IPS-15b (cell line): ENCODE results near the gene MMP24.

ENCODE experiments used
- H3K27me3 ChIP-seq: one replicate; pipeline ENCODE4 v1.6.1; 2013; ENCODE audit warnings: low read length; ENCODE audit not compliant: control insufficient read depth, insufficient read depth
- H3K36me3 ChIP-seq: one replicate; pipeline ENCODE4 v1.6.1; 2013; ENCODE audit warnings: low read length; ENCODE audit not compliant: control insufficient read depth, insufficient read depth
- H3K4me1 ChIP-seq: one replicate; pipeline ENCODE4 v1.6.1; 2013; ENCODE audit warnings: mild to moderate bottlenecking, low read length; ENCODE audit not compliant: control insufficient read depth, insufficient read depth
- H3K4me3 ChIP-seq: one replicate; pipeline ENCODE4 v1.5.1; 2013; ENCODE audit warnings: low read depth, low read length
- H3K9ac ChIP-seq: one replicate; pipeline ENCODE4 v1.6.1; 2013; ENCODE audit warnings: low read depth, mild to moderate bottlenecking, low read length
- H3K9me3 ChIP-seq: one replicate; pipeline ENCODE4 v1.6.1; 2013; ENCODE audit warnings: mild to moderate bottlenecking, low read length; ENCODE audit not compliant: control insufficient read depth, insufficient read depth

The MMP24 gene

DNA sequence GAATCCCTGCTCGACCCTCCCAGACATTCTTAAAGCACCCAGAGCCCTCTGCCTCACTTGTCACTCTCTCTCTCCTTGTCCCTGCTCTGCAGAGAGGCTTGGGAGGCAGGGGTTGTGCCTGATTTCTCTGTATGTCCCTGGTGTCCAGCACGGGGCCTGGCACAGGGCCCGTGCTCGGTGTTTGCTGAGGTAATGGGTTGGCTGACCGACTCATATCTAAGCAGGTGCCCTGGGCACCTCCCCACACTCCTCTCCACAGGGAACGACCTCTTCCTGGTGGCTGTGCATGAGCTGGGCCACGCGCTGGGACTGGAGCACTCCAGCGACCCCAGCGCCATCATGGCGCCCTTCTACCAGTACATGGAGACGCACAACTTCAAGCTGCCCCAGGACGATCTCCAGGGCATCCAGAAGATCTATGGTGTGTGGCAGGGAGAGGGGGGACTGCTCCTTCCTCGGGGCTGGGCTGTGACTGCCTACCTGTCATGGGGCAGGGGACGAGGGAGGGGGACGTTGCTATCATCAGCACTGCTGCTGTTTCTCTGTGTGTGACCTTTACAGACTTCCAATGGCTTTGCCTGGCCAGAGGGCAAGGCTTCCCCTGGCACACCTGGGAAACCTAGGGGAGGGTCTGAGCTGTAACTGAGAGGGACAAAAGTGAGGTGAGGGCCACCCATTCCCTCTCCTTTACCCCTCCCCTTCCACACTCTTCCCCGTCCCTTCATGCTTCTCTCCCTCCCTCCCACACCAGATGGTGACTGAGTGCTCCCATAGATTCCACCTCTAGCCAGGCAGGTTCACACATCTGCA lies 37.2 kb downstream of the MMP24 start:
- Histone ChIP-seq H3K4me3 (peak overlapping the region; percentile 0), H3K9ac (peak overlapping the region; percentile 51), H3K9me3 (no peaks in the 10 kb centered on the region), H3K4me1 (peaks cover 24% of the 10 kb centered on the region), H3K36me3 (peaks cover 12% of the 10 kb centered on the region), H3K27me3 (no peaks in the 10 kb centered on the region)

DNA sequence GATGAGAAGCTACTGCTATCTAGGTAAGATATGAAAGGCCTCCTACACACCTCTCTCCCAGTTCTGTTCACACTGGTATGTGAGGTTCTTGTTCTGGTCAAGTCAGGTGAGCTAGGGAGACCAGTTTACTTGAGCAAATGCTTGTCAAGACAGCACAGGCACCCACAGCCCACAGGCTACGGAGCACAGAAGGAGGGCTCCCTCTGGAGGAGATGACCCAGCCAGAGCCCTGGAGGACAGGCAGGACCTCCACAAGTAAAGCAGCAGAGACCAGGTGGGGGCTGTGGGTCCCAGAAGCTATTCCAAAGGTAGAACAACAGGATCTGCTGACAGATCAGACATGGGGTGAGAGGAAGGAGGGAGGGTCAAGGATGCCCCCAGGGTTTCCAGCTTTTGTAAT lies 38.3 kb downstream of the MMP24 start:
- peaks cover 16% of the 10 kb centered on the region for H3K4me1 ChIP-seq
- no peak overlapping the region for H3K4me3 ChIP-seq
- no peak overlapping the region for H3K9ac ChIP-seq
- H3K36me3 ChIP-seq = peaks cover 16% of the 10 kb centered on the region
- H3K27me3 ChIP-seq = no peaks in the 10 kb centered on the region
- no peaks in the 10 kb centered on the region for H3K9me3 ChIP-seq

DNA sequence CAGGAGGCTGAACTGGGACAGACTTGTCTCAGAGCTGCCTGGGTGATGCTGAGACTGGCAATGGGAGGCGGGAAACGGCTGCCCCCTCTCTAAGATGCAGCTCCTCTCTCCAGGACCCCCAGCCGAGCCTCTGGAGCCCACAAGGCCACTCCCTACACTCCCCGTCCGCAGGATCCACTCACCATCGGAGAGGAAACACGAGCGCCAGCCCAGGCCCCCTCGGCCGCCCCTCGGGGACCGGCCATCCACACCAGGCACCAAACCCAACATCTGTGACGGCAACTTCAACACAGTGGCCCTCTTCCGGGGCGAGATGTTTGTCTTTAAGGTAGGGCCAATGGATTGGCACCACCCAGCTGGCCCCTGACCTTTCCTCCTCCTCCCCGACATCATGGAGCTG lies 40.6 kb downstream of the MMP24 start:
- H3K9me3 ChIP-seq = no peaks in the 10 kb centered on the region
- H3K9ac ChIP-seq = no peak overlapping the region
- peaks cover 24% of the 10 kb centered on the region for H3K36me3 ChIP-seq
- H3K27me3 ChIP-seq = no peaks in the 10 kb centered on the region
- H3K4me3 ChIP-seq = no peak overlapping the region
- peaks cover 10% of the 10 kb centered on the region for H3K4me1 ChIP-seq

DNA sequence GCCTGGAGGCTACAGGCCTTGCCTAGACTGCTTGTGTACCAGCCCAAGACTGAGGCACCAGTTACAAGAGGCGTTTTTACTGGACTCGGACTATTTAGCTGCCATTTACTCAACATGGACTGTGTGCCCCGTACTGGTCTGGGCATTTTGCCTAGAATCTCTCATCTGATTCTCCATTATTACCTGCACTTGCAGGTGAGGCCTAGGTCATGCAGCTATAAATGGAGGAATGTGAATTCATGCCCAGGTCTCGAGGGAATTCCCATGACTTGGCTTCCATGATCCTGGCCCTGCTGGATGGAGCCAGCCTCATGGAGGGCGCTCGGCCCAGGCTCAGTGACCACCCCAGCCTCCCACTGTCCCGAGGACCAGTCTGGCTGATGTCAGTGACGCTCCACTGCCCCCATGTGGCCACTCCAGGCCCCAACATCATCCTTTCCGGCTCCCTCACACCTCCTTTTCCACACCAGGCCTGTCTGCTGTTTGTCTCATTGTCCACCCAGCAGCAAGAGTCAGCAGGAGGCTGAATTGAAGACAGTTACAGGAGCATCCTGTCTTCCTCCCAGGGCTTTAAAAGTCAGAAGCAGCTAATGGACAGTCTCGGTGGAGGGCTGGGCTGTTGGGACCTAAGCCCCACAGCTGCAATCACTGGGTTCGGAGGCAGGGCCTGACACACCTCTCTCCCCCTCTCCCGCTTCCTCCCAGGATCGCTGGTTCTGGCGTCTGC lies 42.7 kb downstream of the MMP24 start:
- H3K27me3 ChIP-seq = no peaks in the 10 kb centered on the region
- H3K9me3 ChIP-seq = no peaks in the 10 kb centered on the region
- peaks cover 1% of the 10 kb centered on the region for H3K4me1 ChIP-seq
- H3K9ac ChIP-seq = peak overlapping the region; percentile 32
- H3K4me3 ChIP-seq = no peak overlapping the region
- peaks cover 28% of the 10 kb centered on the region for H3K36me3 ChIP-seq

DNA sequence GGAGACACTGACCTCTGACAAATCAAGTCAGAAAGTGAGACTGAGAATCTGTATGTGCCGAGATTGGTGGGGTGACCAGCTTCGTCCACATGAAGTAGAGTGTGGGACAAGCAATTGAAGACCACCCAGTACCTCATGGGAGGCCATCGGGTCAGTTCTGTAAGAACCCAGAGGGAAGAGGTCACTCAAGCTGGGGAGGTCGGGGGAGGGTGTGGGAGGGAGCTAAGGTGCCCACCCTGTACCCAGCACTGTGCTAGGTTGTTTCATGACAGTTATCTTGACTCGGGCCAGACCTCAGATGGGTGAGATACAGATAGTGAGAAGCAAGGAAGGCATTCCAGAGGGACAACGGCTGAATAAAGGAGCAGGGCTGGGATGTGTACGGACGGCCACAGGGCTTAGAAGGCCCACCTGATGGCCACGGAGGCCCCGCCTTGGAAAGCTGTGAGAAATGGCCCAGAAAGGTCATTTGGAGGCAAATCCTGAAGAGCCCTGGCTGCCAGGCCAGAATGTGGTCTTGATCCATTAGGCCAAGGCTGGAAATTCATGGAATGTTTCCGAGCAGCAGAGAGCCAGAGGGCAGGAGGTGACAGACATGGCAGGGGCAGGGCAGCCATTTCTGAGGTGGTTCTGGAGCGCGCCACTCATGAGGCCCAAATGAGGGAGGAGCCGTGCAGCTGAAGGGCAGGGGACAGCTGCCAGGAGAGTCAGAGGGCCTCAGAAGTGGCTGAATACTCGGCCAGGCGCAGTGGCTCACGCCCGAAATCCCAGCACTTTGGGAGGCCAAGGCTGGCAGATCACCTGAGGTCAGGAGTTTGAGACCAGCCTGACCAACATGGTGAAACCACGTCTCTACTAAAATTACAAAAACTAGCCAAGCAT lies 43.8 kb downstream of the MMP24 start:
- H3K9me3 ChIP-seq = no peaks in the 10 kb centered on the region
- peaks cover 32% of the 10 kb centered on the region for H3K36me3 ChIP-seq
- H3K4me3 ChIP-seq = no peak overlapping the region
- H3K9ac ChIP-seq = no peak overlapping the region
- no peaks in the 10 kb centered on the region for H3K27me3 ChIP-seq
- H3K4me1 ChIP-seq = no peaks in the 10 kb centered on the region

DNA sequence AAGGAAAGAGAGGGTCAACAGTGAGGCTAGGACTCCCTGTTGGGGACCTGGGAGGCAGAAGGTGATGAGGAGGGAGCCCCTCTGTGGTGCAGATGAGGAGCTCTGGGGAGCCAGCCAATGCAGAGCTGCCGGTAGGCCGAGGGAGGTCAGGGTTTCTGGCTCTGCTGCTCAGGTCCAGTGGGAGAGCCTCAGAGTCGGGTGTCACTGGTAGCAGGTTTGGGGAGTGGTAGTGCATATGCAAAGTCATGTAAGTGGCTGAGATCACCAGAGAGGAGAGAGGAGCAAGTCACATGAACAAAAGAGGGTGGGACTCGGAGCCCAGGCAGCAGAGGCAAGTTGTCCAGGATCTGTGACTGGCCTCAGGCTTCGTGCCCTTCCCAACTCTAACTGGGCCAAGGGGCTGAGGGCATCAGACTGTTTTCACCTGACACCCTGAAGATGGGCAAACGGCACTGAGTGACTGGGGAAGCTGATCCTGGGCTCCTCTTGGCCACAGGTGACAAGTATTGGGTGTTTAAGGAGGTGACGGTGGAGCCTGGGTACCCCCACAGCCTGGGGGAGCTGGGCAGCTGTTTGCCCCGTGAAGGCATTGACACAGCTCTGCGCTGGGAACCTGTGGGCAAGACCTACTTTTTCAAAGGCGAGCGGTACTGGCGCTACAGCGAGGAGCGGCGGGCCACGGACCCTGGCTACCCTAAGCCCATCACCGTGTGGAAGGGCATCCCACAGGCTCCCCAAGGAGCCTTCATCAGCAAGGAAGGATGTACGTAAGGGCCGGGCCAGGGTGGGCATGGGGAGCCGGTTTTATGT lies 44.8 kb downstream of the MMP24 start:
- H3K4me1 ChIP-seq = no peaks in the 10 kb centered on the region
- H3K36me3 ChIP-seq = peaks cover 33% of the 10 kb centered on the region
- H3K27me3 ChIP-seq = no peaks in the 10 kb centered on the region
- no peak overlapping the region for H3K9ac ChIP-seq
- no peak overlapping the region for H3K4me3 ChIP-seq
- no peaks in the 10 kb centered on the region for H3K9me3 ChIP-seq

DNA sequence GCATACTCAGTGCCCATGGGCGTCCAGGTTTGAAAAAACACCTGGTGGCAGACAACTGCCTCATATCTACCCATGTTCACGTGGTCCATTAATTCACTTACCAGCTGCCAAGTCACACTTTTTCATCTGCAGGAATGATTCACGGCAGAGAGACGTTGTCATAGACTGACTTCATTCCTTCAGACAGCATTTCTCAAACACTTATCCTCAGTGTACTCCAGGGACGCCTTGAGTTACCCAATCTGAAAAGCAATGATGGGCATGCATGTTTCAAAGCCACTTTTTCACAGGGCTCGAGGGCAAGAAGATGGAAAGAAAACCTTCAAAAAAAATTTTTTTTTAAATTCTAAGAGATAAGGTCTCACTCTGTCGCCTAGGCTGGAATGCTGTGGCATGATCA lies 45.4 kb downstream of the MMP24 start:
- H3K4me1 ChIP-seq = peaks cover 5% of the 10 kb centered on the region
- H3K9ac ChIP-seq = no peak overlapping the region
- no peaks in the 10 kb centered on the region for H3K27me3 ChIP-seq
- no peak overlapping the region for H3K4me3 ChIP-seq
- H3K9me3 ChIP-seq = no peaks in the 10 kb centered on the region
- H3K36me3 ChIP-seq = peaks cover 29% of the 10 kb centered on the region

DNA sequence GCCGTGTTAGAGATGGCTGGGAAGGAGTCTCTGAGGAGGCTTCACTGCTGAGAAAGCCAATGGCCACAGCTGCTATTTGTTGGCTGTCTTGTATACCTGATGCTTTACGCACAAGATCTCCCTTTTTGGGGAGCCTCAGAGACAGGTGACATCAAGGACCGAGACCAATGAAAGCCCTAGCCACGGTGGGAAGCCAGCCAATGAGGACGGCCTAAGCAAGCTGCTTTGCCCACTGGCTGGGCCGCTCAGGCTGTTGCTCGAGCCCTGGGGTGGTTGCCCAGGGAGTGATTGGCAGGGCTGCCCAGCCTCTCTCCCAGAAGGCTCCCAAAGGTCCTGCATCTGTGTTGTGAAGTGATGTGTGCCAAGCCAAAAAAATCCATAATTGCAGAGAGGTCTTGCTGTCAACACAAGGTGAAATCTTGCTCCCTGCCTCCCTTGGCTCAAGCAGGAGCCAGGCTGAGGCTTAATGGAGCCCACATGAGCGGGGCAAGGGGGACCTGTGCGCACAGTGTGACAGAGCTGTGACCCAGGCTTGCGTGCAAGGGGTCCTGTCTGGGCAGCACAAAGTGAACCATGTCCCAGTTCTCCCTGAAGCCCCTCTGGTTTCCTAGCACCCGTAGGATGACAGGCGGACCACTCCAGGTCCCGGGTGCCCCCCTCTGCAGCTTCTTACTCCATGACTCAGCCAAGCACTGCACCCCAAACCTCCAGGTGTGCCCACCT lies 47.1 kb downstream of the MMP24 start:
- Histone ChIP-seq H3K9ac (no peak overlapping the region), H3K4me1 (peaks cover 5% of the 10 kb centered on the region), H3K27me3 (no peaks in the 10 kb centered on the region), H3K9me3 (no peaks in the 10 kb centered on the region), H3K36me3 (peaks cover 31% of the 10 kb centered on the region), H3K4me3 (no peak overlapping the region)

DNA sequence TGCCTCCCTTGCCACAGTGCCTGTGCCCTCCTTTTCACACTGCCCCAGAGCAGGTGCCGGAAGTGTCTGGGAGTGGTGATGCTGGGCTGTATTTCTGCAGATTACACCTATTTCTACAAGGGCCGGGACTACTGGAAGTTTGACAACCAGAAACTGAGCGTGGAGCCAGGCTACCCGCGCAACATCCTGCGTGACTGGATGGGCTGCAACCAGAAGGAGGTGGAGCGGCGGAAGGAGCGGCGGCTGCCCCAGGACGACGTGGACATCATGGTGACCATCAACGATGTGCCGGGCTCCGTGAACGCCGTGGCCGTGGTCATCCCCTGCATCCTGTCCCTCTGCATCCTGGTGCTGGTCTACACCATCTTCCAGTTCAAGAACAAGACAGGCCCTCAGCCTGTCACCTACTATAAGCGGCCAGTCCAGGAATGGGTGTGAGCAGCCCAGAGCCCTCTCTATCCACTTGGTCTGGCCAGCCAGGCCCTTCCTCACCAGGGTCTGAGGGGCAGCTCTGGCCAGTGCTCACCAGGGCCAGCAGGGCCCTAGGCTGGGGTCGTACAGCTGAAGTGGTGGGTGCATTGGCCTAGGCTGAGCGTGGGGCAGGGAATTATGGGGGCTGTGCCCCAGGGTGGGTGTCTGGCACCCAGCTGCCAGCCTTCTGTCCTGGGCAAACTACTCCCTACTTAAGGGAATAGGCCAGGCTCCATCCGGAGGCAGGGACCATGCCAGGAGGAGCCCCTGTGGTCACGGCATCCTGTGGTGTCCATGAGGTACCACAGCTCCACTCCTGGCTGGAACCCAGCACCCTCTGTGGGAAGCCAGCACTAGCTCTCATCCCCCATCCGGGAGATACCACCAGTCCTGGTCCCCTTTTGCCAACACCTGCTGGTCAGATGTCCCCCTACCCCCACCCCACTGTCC lies 47.9 kb downstream of the MMP24 start:
- H3K27me3 ChIP-seq = no peaks in the 10 kb centered on the region
- H3K36me3 ChIP-seq = peaks cover 39% of the 10 kb centered on the region
- no peak overlapping the region for H3K9ac ChIP-seq
- H3K4me1 ChIP-seq = peaks cover 5% of the 10 kb centered on the region
- H3K4me3 ChIP-seq = no peak overlapping the region
- no peaks in the 10 kb centered on the region for H3K9me3 ChIP-seq

DNA sequence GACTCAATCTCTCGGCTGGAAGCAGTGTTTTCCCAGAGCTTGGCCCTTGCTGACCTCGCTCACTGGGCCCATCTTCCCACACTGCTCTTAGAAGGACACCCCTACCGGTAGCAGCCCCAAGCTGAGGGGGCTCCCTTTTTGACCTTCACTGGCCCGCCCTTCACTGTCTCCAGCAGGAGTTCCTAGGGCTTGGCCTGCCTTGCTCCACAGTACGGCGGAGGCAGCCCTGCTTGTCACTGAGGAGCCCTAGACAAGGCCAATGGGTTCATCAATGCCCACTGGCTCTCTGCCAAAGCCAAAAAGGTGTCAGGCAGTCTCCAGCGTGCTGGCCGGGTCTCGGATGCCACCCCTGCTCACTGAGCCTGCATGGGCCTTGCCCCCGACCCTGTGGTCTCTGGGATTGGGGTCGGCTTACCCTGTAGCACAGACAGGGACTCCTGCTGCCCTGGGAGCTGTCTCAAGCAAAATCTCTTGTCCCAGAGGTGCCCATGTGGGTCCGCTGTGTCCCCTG lies 49.3 kb downstream of the MMP24 start:
- no peak overlapping the region for H3K4me3 ChIP-seq
- H3K4me1 ChIP-seq = peaks cover 5% of the 10 kb centered on the region
- no peaks in the 10 kb centered on the region for H3K27me3 ChIP-seq
- H3K36me3 ChIP-seq = peaks cover 42% of the 10 kb centered on the region
- H3K9me3 ChIP-seq = no peaks in the 10 kb centered on the region
- no peak overlapping the region for H3K9ac ChIP-seq
